ENCODE results near the gene LIMS1. TPM values are rescaled to one million over a fixed set of nuclear protein-coding genes. Genes with fewer than 3 reads are reported as not detected.

Gene LIMS1
- total RNA-seq, 4 donors from 2014 or later: 79.7 to 172 (median 115) TPM

DNA sequence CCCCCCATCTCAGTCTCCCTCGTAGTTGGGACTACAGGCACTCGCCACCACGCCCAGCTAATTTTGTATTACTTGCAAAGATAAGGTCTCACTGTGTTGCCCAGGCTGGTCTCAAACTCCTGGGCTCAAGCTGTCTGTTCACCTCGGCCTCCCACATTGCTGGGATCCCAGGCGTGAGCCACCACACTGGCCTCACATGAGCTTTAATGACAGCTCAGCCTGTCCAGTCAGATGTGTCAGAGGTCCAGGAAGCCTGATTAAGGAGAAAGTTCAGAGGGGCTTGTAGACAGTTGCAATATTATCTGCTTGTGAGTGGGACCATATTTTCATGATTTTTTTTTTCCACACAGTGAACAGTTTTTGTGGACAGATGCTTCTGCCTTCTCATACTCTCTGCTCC, 82.0 kb downstream of the LIMS1 start:
- TF ChIP-seq, protein P1, sequence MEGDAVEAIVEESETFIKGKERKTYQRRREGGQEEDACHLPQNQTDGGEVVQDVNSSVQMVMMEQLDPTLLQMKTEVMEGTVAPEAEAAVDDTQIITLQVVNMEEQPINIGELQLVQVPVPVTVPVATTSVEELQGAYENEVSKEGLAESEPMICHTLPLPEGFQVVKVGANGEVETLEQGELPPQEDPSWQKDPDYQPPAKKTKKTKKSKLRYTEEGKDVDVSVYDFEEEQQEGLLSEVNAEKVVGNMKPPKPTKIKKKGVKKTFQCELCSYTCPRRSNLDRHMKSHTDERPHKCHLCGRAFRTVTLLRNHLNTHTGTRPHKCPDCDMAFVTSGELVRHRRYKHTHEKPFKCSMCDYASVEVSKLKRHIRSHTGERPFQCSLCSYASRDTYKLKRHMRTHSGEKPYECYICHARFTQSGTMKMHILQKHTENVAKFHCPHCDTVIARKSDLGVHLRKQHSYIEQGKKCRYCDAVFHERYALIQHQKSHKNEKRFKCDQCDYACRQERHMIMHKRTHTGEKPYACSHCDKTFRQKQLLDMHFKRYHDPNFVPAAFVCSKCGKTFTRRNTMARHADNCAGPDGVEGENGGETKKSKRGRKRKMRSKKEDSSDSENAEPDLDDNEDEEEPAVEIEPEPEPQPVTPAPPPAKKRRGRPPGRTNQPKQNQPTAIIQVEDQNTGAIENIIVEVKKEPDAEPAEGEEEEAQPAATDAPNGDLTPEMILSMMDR (IDR thresholded peaks at IDR 0.05; ENCODE audit: low read depth): no peak

DNA sequence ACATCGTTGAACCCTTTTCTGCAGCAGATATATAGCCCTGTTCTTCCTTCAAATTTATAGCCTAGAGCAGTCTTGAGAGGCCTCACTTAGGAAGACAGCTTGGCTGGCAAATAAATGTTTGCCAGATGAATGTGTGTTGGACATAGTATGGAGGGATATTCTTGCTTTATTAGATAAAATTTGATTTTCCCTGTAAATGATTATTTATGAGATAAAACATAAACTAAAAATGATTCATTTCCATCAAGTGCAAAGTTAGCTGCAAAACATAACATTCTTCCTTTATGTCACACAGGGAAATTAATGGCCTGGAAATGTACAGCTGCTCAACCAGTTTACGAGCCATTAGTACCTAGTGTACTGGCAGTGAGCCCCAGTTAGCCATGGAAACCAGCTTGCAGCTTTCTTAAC, 82.5 kb downstream of the LIMS1 start:
- TF ChIP-seq, protein P1 (IDR thresholded peaks at IDR 0.05; ENCODE audit: low read depth): no peak

DNA sequence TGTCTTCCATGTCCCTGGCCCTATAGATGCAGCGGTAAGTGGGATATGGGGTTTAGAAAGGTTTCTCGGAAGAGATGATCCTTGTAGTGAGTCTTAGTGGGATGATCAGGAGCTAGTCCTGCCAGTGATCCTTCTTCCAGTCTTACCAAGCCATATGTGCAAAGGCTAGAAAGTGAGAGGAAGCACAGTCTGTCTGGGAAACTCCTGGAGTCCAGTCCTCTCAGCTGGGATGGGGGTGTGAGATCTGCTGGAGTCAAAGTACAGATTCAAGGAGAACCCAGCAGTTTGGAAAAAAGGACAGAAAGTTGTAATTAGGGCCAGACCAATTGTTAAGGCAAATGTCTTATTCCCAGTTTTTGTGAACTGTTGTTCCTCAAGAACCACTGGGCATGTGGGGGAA, 83.3 kb downstream of the LIMS1 start:
- TF ChIP-seq, protein P1 (IDR thresholded peaks at IDR 0.05; ENCODE audit: low read depth): no peak

DNA sequence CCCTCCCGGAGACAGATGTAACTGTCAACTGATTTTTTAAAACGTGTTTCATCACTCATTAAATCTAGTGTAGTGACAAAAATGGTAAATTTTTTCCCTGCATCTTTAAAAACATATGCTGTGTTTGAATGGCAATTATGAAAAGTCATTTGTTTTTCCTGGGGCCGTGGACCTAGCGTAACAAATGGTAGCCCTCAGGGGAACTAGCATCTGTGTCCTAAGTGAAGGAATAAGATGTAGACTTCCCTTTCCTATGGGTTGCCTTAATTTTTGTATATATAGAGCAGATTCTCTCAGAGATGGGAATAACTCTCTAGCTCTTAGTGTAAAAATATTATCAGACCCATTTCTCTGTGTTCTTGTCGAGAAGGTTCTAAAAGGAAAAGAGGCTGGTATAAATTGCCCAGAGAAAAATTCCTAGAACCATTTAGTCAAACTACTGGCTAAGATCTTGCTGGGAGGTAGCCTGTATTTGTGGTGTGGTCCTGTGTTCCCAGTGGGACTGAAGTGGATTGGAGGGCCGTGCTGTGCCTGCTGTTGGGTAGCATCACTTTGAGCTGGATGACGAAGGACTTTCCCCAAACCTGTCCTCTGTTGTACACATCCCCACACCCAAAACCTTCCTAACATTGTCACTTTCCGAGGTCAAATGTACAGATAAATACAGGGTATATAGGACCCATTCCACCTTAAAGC, 85.8 kb downstream of the LIMS1 start:
- TF ChIP-seq, protein P1 (IDR thresholded peaks at IDR 0.05; ENCODE audit: low read depth): no peak

DNA sequence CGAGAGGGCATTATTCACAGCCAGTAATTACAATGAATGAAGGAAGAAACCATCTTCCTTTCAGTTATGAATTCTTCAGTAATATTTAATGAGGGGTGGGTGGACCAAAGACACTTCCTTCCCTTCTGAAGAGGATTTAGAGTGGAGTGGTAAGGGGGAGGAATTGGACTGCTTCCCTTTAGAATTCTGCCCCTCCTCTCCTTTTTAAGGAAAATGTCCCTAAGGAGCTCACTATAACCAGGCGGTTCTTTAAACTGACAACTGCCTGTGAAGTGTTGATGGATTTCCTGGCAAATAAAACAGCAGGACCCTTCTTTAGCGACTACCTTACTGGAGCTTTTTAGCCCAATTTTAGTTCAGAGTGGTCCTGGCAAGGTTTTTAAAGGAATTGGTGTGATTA, 86.4 kb downstream of the LIMS1 start:
- TF ChIP-seq, protein P1 (IDR thresholded peaks at IDR 0.05; ENCODE audit: low read depth): no peak

DNA sequence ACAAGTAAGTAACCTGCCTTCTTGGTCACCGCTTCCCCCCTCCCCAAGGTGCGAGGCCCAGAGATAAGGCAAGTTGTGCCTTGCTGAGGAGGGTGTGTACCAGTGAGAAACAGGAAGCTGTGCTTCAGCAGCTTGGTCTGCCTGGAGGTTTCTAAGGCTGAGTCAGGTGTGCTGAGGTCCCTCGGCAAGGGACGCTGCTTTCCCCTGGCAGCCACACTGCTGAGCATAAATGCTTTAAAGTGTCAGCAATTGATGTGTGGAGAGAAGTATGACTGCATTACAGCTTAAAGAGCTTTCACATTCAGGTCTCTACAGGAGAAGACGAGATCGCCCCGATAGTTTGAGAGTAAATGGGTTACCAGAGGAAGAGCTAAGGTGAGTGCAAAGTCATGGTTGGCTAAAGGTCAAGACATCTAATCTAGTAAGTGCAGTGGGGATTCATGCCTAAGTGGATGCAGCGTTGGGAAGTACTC, 86.9 kb downstream of the LIMS1 start:
- TF ChIP-seq, protein P1 (IDR thresholded peaks at IDR 0.05; ENCODE audit: low read depth): no peak

DNA sequence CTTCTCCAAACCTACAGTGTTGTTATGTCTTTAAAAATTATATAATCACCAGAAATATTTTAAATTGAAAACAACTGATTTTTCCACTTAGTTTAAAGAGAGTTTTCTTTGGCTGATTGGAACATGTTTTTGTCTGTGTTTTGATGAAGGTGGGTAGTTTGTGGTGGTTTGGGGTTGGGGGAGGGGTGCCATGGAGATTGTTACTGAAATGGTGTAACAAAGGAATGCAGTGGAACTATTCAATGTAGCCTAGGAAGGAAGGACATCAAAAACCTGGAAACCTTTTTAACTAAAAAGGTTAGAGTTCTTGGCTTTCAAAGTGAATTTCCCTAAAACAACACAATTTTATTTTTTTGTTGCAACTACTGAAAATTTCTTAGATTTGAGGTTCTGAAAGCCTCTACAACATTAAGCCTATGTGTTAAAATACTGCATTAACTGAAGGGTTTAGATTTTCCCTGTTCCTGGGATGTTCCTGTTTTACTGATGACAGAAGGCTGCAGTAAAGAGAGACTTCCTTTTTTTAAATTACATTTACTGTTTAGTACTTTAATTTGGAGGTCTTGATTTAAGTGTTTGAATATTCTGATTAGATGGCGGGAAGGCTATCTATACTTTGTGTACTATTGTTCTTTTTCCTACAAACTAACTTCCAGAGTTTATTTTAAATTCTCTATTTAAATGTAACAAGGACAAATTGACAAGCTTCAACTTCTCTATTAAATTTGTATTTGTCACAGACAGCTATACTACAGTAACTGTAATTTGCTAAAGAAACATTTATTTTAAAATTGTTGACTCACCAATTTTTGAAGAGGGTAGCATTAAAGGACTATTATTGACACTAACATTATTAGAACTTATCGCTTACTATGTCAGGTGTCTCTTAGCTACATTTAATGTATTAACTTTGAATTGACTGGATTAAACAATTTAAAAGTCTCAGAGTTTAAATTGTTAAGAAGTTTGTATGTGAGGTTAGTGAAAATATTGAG, 87.7 kb downstream of the LIMS1 start:
- TF ChIP-seq, protein P1 (IDR thresholded peaks at IDR 0.05; ENCODE audit: low read depth): no peak

Data from subcutaneous adipose tissue (tissue), 4 donors.